HG03196 (cell line): ENCODE data around the gene TSPAN32.

Experiments used
- ATAC-seq: cut with Tn5 transposase; IDR thresholded peaks from one replicate; pipeline ENCODE4 v1.9.1; 2021; ENCODE audit not compliant: unreplicated experiment

Gene TSPAN32

DNA sequence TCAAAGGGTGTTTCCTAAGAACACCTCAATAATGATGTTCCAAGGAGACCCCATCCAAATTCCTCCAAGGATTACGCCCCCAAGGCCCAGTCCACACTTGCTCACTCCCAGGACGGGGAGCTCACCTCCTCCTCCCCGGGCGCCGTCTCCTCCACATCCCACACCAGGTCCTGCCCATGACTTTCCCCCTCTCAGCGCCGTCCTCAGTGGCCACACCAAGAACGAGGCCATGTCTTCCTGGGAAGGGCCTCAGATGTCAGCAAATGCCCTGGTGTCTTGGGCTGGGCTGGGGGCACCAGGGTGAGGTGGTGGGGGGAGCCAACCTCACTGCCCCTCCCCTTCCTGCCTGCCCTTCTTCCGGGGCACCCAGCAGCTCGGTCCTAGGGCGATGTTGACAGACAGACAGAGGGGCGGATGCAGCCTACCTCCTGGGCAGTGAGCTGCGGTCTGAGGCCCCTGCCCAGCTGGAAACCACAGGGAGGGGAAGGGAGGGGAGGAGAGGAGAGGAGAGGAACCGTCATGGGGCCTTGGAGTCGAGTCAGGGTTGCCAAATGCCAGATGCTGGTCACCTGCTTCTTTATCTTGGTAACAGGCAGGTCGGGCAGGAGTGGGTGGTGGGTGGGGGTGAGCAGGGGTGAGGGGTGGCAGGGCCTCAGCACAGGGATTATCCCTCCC is at the start of gene TSPAN32, which contains the start of gene C11orf21:
TSS of gene TSPAN32 (plus strand) at position 383 of the 675 bp plus-strand sequence. CDS start at position 520, 137 bp downstream.
TSS of gene C11orf21 (minus strand) at position 288 of the 675 bp plus-strand sequence. CDS start at position 178, 110 bp downstream.
- peak; percentile 59 for ATAC-seq

GRCh38 chr11:2252018-2252417 is 49.8 kb upstream of the TSPAN32 start:
- no peak for ATAC-seq

DNA sequence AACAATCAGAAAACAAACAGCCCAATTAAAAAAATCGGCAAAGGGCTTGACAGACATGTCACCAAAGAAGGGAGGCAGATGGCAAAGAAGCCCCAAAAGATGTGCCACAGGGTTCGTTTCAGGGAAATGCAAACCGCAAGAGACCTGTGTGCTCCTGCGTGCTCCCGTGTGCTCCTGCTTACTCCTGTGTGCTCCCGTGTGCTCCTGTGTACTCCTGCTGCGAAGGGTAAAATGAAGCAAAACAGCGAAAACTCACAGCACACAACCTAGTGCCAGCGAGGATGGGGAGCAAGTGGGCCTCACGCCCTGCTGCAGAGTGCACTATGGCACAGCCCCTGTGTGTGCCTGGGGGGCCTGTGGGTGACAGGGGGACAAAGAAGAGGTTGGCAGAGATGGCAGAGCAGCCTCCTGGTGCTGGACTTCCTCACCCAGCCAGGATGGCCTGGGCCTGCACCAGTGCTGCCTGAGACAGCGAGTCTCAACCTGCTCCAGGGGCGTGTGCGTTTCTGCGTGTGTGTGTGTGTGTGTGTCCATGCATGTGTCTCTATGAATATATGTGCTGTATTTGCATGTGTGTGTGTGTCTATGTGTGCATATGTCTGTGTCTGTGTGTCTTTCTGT is 45.4 kb upstream of the TSPAN32 start:
- no peak for ATAC-seq

DNA sequence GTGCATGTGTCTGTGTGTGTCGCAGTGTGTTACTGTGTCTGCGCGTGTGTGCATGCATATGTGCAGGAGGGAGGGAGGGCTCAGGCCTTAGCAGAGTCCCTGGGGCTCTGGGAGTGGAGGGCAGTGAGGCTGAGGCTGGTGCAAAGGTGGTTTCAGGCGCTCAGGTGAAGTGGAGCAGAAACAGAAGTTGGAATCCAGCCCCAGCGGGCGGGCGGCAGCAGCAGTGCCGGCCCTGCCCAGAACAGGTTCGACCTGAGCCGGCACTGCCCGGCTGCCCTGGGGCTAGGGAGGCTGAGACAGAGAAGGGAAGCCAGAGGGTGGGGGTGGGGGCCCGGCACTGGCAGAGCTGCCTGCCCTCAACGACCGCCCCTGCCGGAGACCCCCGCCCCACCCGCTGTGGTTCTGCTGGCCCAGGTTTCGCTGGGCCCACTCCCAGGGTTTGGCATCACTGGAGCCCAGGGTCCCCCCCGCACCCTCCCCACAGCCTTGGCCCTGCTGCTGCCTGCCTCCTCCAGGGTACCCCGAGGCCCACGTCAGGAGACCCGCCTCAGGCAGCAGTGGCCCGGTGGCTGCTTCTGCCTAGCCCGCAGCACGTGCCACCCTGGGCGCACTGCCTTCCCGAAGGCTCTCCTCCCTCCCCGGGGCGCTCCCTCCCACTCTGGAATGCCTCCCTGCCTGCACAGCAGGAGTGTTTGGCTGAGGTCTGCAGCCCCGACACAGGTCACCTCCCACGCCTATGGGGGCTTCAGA is 44.7 kb upstream of the TSPAN32 start:
- no peak for ATAC-seq

- ATAC-seq, result no peak
Measured at GRCh38 chr11:2258501-2259465, 43.0 kb upstream of the TSPAN32 start.

GRCh38 chr11:2259466-2259830 is 42.4 kb upstream of the TSPAN32 start:
- no peak for ATAC-seq

GRCh38 chr11:2259897-2260451 is 41.8 kb upstream of the TSPAN32 start:
- ATAC-seq, result no peak

GRCh38 chr11:2260491-2261364 is 41.1 kb upstream of the TSPAN32 start:
- ATAC-seq, result no peak

DNA sequence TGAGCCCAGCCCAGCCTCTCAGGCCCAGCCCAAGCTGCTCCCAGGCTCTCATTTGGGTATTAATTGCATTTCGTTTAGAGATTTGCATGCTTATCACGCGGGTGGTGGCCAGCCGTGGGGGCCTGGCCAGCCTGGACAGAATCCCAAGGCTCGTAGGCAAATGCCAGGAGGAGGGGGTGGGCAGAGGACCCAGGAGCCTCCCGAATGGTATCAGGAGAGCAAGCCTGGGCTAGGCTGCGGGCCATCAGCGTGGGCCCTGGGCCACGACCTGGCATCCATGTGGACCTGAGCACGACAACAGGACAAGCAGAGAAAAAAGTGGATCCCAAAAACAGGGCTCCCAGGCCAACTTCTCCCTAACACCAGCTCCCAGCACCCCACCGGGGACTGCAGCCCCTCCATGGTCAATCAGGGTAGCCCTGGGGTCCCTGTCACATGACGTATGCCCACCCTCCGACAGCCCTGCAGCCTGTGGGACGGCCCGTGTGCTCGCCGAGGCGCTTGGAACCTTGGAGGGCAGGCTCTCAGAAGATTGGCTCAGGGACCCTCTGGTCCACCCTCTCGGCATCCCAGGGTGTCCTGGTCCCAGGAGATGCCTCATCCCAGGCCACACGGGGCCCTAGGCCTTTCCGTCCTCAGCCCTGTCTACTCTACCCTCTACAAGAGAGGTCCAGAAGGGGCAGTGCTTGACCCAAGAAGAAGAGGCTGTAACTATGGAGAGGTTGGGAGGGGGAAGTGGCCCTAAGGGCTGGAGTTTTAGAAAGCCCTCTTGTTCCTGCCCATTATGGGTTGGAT is 40.2 kb upstream of the TSPAN32 start:
- no peak for ATAC-seq

DNA sequence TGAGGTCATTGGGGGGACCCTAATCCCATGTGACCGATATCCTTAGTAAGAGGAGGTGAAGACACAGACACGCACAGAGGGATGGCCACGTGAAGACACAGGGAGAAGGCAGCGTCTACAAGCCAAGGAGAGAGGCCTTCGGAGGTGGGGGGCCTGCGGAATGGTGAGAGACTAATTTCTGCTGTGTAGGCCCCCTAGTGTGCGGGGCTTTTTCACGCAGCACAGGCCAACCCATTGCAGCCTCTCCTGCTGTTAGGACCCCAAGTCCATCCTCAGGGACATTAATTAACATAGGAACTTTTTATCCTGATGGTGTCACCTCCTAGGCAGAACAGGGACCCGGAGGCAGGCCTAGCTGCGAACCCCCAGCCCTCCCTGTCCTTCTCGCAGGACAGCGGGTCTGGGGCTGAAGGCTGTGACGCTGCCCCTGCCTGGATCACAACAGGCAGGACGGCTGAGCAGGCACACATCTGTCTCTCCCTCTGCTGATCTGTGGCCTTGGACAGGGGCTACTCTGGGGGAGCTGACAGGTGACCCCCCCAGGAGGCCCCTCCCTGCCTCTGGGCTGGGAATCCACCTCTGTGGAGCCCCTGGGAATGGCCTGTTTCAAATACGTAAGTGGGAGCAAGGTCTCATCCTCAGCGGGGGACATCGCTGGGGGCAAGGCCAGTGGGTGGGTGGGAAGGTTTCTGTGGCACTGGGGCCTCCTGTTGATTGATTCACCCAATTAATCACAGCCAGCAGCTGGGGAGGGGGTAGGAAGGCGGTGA is 39.3 kb upstream of the TSPAN32 start:
- no peak for ATAC-seq

GRCh38 chr11:2263071-2263565 is 38.7 kb upstream of the TSPAN32 start:
- no peak for ATAC-seq

GRCh38 chr11:2263724-2264360 is 38.0 kb upstream of the TSPAN32 start:
- ATAC-seq, result no peak

DNA sequence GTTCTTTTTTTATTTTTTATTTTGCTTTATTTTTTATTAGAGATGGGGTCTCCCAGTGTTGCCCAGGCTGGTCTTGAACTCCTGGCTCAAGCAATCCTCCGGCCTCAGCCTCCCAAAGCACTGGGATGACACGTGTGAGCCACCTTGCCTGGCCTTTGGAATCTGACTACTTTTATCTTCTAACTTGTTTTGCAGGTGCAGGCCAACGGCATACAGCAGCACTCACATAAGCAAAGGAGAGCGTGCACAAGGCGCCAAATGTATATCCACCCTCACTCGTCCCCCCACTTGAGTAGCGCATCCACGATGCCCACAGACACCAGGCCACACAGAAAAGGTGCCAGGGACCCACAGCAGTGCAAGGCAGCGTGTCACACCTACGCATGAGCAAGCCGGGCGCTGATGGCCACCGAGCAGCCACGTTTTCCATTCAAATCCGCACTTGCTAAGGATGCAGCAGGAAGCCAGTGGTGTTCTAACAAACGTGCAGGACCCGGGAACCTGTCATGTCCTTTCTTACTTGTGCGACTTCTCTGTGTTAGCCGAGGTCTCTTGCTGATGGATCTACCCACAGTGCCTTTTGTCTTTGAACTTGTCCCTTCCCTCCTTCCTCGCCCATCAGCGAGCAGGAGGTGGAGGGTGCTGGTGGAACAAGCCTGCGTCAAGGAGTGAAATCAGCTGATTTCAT is 37.3 kb upstream of the TSPAN32 start:
- no peak for ATAC-seq

DNA sequence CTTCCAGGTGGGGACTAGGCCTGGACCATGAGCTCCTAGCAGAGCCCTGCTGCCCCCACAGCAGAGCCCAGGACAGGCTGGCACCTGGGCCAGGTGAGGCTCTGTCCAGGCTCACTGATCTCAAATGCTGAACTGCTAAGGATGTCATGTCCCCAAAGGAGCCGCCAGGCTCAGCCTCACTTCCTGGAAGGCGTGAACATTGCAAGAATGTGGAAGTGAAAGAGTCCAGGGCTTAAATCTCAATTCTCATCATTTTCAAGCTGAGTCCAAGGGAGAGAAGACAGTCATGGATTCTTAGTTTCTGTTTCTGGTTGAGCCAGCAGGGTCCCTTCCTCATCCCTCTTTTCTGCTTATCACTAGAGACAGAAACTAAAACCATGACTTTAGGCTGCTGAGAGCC is 36.4 kb upstream of the TSPAN32 start:
- ATAC-seq, result no peak

- ATAC-seq, result no peak
Measured at GRCh38 chr11:2265854-2266585, 35.8 kb upstream of the TSPAN32 start.
